NB4 (cell line): ENCODE results near the gene SMAD9.

ENCODE experiments used
- POLR2A ChIP-seq: IDR thresholded peaks from 2 replicates; pipeline ENCODE4 v1.6.1; 2011; ENCODE audit warnings: mild to moderate bottlenecking; ENCODE audit not compliant: insufficient read length; ENCODE audit errors: extremely low read depth
- TF ChIP-seq, protein P1 (sequence below): IDR thresholded peaks from one replicate; pipeline ENCODE4 v1.5.1; 2012; ENCODE audit warnings: low read depth, low read length

DNA sequence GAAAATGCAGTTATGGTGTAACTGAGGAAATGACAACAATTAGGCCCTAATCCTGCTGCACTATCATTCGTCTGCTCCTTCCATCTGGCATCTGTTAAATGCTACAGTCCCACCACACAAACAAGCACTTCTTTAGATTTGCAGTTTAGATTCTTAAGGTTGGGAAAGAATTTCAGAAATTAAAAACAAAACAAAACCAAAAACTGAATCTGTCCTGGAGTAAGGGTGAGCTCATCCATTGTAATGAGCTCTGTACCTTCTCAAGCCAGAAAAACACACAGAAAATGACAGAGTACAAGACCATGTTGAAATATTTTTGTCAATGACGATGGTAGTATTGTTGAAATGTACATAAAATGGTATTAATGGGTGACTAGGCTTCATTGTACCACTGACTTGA lies 28.3 kb downstream of the SMAD9 start:
- TF ChIP-seq, protein P1, sequence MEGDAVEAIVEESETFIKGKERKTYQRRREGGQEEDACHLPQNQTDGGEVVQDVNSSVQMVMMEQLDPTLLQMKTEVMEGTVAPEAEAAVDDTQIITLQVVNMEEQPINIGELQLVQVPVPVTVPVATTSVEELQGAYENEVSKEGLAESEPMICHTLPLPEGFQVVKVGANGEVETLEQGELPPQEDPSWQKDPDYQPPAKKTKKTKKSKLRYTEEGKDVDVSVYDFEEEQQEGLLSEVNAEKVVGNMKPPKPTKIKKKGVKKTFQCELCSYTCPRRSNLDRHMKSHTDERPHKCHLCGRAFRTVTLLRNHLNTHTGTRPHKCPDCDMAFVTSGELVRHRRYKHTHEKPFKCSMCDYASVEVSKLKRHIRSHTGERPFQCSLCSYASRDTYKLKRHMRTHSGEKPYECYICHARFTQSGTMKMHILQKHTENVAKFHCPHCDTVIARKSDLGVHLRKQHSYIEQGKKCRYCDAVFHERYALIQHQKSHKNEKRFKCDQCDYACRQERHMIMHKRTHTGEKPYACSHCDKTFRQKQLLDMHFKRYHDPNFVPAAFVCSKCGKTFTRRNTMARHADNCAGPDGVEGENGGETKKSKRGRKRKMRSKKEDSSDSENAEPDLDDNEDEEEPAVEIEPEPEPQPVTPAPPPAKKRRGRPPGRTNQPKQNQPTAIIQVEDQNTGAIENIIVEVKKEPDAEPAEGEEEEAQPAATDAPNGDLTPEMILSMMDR, result no peak
- no peak for TF ChIP-seq POLR2A
